MM.1S (cell line): ENCODE data around the gene DKKL1.
A peak's percentile ranks its signal among the peaks of the same experiment; 100 is the strongest.

Experiments
- DNase-seq: peaks from one replicate; pipeline ENCODE4 v3.0.0-alpha.2; 2015
- H2AFZ ChIP-seq: fragments of 300-600 bp; sonication (generic); 2 replicates; pipeline ENCODE4 v1.6.0; 2016; ENCODE audit warnings: antibody characterized with exemption, low read length
- H3F3A ChIP-seq: fragments of 300-600 bp; sonication (generic); 2 replicates; pipeline ENCODE4 v1.6.1; 2016; ENCODE audit warnings: mild to moderate bottlenecking, antibody characterized with exemption, low read length, moderate library complexity, mixed read lengths; ENCODE audit not compliant: insufficient read depth
- H3K27ac ChIP-seq: fragments of 300-600 bp; sonication (generic); 2 replicates; pipeline ENCODE4 v1.5.1; 2016; ENCODE audit warnings: mild to moderate bottlenecking, low read length
- H3K27me3 ChIP-seq: fragments of 300-600 bp; sonication (generic); replicated peaks from 2 replicates; pipeline ENCODE4 v1.6.0; 2016; ENCODE audit warnings: low read length; ENCODE audit not compliant: insufficient read depth
- H3K36me3 ChIP-seq: fragments of 300-600 bp; sonication (generic); replicated peaks from 2 replicates; pipeline ENCODE4 v1.6.1; 2016; ENCODE audit warnings: mild to moderate bottlenecking, low read length, mixed read lengths; ENCODE audit not compliant: insufficient read depth
- H3K4me1 ChIP-seq: fragments of 300-600 bp; sonication (generic); 2 replicates; pipeline ENCODE4 v1.6.1; 2016; ENCODE audit warnings: low read length, mixed read lengths
- H3K4me2 ChIP-seq: fragments of 300-600 bp; sonication (generic); 2 replicates; pipeline ENCODE4 v1.6.0; 2016; ENCODE audit warnings: low read depth, low read length
- H3K4me3 ChIP-seq: fragments of 300-600 bp; sonication (generic); 2 replicates; pipeline ENCODE4 v1.5.1; 2016; ENCODE audit warnings: low read length, mixed read lengths
- H3K79me2 ChIP-seq: fragments of 300-600 bp; sonication (generic); 2 replicates; pipeline ENCODE4 v1.6.1; 2016; ENCODE audit warnings: mixed run types, low read length, mixed read lengths
- H3K9ac ChIP-seq: fragments of 300-600 bp; sonication (generic); 2 replicates; pipeline ENCODE4 v1.6.1; 2016; ENCODE audit warnings: low read length, mixed read lengths
- H3K9me2 ChIP-seq: fragments of 300-600 bp; sonication (generic); replicated peaks from 2 replicates; pipeline ENCODE4 v1.6.1; 2016; ENCODE audit warnings: mild to moderate bottlenecking, low read length, mixed read lengths; ENCODE audit not compliant: insufficient read depth
- H3K9me3 ChIP-seq: fragments of 300-600 bp; sonication (generic); replicated peaks from 2 replicates; pipeline ENCODE4 v1.6.1; 2016; ENCODE audit warnings: mild to moderate bottlenecking, low read length, mixed read lengths; ENCODE audit not compliant: insufficient read depth
- H4K20me1 ChIP-seq: fragments of 300-600 bp; sonication (generic); 2 replicates; pipeline ENCODE4 v1.6.1; 2016; ENCODE audit warnings: mild to moderate bottlenecking, low read length, moderate library complexity, mixed read lengths; ENCODE audit not compliant: insufficient read depth
- EZH2 ChIP-seq: fragments of 300-600 bp; sonication (generic); optimal IDR thresholded peaks from 2 replicates; pipeline ENCODE3; 2017; ENCODE audit warnings: low read depth, mild to moderate bottlenecking, antibody characterized with exemption, low read length, mixed read lengths
- EZH2phosphoT487 ChIP-seq: fragments of 300-600 bp; sonication (generic); IDR thresholded peaks from 2 replicates; pipeline ENCODE4 v1.6.1; 2018; ENCODE audit warnings: antibody characterized with exemption, low read length
- TF ChIP-seq, protein P1 (sequence below): fragments of 300-600 bp; sonication (generic); IDR thresholded peaks from 2 replicates; pipeline ENCODE4 v1.5.1; 2016; ENCODE audit warnings: antibody characterized with exemption, low read length, mixed read lengths

DKKL1 gene

DNA sequence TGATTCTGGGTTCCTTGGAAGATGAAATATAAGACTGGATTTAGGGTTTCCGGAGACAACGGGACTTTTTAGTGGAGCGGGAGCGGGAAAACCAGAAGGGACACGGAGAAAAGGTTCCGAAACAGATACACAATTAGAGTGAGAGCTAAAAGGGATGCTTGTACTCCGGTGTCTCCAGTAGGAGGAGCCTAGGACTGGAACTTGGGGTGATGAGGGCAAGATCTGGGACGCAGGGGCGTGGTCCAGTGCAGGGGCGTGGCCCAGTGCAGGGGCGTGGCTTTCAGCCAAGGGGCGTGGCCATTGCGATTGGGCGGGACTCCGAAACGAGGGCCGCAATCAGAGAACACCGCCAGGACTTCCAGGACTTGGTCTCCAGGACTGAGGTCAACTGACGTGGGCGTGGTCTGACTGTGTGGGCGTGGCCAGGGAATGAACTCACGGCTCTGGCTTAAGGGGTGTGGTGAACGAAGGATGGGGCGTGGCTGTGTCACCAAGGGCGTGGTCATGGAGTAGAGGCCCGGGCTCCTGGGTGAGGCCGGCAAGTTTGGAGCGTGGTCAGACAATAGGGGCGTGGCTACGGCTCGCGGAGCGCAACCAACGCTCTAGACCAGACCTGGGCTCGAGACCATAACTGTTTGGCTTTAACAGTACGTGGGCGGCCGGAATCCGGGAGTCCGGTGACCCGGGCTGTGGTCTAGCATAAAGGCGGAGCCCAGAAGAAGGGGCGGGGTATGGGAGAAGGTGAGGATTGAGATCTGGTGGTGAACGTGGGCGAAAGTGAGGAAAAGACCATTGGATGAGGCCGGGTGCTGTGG is at the start of gene DKKL1:
DKKL1 (plus strand) TSS at position 610 of the 815 bp plus-strand sequence; CDS start at position 732, 122 bp downstream.
- Histone ChIP-seq H3K9me3 (no peaks in the 10 kb centered on the region), H2AFZ (peak within 1 kb of the TSS; percentile 57; the same call in 1 of the 2 replicates)

DNA sequence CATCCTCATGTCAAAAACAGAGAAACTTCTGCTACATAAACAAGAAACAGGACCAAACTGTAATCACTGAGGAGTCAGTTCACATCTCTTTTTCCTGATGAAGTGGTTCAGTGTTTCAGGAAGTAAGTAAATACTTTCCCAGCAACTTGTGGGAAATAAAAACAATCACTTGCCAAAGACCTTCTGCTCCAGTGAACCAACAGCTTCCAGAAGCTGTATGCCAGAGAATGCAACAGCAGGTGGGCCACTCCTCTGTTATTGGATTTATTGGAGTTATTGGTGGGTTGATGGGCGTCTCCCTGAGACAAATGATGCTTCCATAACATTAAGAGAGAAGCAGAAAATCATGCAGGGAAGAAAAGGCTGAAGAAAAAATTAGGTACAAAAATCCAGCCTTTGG is 48.6 kb upstream of the DKKL1 start:
- H4K20me1 ChIP-seq = no peaks in the 10 kb centered on the region

More for the DNA sequence above, at the start of gene DKKL1:
- H3F3A ChIP-seq = no peaks in the 10 kb centered on the region
- DNase-seq = peak; percentile 88
- TF ChIP-seq EZH2phosphoT487 = no peak
- no peak for TF ChIP-seq EZH2
- TF ChIP-seq, protein P1, sequence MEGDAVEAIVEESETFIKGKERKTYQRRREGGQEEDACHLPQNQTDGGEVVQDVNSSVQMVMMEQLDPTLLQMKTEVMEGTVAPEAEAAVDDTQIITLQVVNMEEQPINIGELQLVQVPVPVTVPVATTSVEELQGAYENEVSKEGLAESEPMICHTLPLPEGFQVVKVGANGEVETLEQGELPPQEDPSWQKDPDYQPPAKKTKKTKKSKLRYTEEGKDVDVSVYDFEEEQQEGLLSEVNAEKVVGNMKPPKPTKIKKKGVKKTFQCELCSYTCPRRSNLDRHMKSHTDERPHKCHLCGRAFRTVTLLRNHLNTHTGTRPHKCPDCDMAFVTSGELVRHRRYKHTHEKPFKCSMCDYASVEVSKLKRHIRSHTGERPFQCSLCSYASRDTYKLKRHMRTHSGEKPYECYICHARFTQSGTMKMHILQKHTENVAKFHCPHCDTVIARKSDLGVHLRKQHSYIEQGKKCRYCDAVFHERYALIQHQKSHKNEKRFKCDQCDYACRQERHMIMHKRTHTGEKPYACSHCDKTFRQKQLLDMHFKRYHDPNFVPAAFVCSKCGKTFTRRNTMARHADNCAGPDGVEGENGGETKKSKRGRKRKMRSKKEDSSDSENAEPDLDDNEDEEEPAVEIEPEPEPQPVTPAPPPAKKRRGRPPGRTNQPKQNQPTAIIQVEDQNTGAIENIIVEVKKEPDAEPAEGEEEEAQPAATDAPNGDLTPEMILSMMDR = no peak
- 0 out of 2 replicates have a peak, but pooled peaks cover 4% of the 10 kb centered on the region for H3K4me1 ChIP-seq
- no peak within 1 kb of the TSS for H3K27ac ChIP-seq
- no peaks in the 10 kb centered on the region for H3K9me2 ChIP-seq
- no peaks in the 10 kb centered on the region for H3K36me3 ChIP-seq
- H3K79me2 ChIP-seq = no peaks in the 10 kb centered on the region
- peak within 1 kb of the TSS; percentile 35; the same call in 1 of the 2 replicates for H3K4me2 ChIP-seq
- peaks cover 73% of the 10 kb centered on the region for H3K27me3 ChIP-seq
- peak within 1 kb of the TSS; percentile 39 for H3K4me3 ChIP-seq
- no peak within 1 kb of the TSS for H3K9ac ChIP-seq
- no peaks in the 10 kb centered on the region for H4K20me1 ChIP-seq

DNA sequence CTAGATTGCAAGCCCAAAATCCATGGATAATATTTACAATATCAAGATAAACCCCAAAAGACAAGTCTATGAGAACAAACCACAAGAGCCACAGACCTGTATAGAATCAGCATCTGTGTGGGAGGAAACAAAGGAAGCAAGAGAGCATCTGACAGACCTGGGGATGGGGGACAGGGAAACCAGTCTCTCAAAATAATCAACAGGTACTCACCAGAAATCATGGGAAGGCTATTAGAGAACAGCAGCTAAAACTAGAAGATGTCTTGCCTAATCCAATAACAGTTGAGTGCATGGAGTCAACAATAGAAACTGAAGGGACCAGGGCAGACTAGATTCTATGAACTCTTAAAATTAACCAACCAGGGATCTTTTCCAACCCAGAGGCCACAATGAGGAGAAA is 47.4 kb upstream of the DKKL1 start:
- Histone ChIP-seq H3K9me2 (no peaks in the 10 kb centered on the region), H3K9me3 (no peaks in the 10 kb centered on the region), H3K27ac (no peak overlapping the region), H2AFZ (no peak overlapping the region), H3K36me3 (no peaks in the 10 kb centered on the region), H3K9ac (no peak overlapping the region), H4K20me1 (no peaks in the 10 kb centered on the region), H3K4me2 (no peak overlapping the region), H3K4me1 (no peaks in the 10 kb centered on the region), H3K27me3 (peaks cover 14% of the 10 kb centered on the region), H3K79me2 (no peaks in the 10 kb centered on the region), H3K4me3 (no peak overlapping the region), H3F3A (no peaks in the 10 kb centered on the region)
- DNase-seq = no peak
- TF ChIP-seq EZH2phosphoT487 (no peak), EZH2 (no peak)
- TF ChIP-seq, protein P1 = no peak

More for the DNA sequence above, 48.6 kb upstream of the DKKL1 start:
- no peaks in the 10 kb centered on the region for H3K79me2 ChIP-seq
- H3K27ac ChIP-seq = no peak overlapping the region
- no peaks in the 10 kb centered on the region for H3K9me3 ChIP-seq
- TF ChIP-seq, protein P1 = no peak
- no peak for TF ChIP-seq EZH2
- TF ChIP-seq EZH2phosphoT487 = no peak
- no peak overlapping the region for H3K4me2 ChIP-seq
- H3F3A ChIP-seq = no peaks in the 10 kb centered on the region
- H2AFZ ChIP-seq = no peak overlapping the region
- H3K9ac ChIP-seq = no peak overlapping the region
- peaks cover 7% of the 10 kb centered on the region for H3K27me3 ChIP-seq
- no peaks in the 10 kb centered on the region for H3K36me3 ChIP-seq
- DNase-seq = no peak
- no peak overlapping the region for H3K4me3 ChIP-seq
- no peaks in the 10 kb centered on the region for H3K9me2 ChIP-seq
- H3K4me1 ChIP-seq = no peaks in the 10 kb centered on the region
